ENCODE measurements around the gene GRID2.

The GRID2 gene

DNA sequence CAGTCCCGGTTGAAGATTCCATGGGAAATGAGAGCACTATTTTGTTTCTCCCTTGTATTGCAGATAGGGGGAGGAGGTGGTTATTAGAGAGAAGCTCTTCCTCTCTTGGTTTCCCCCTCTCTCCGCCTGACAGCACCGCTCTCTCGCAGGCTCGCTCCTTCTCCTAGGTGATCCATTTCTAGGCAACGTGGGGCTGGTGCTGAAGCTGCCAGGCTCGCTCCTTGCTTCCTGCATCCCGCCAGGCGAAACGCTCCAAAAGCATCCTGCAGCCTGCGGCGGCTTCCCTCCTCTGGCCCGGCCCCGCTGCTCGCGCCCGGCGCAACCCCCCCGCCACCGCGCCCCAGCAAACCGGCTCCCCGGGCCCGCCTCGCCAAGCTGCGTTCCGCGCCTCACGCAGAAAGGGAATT, at the start of gene GRID2:
GRID2 (plus strand) TSS at position 346 of the 407 bp plus-strand sequence.
- H3K9ac ChIP-seq (ENCODE audit: low read length): no peak within 1 kb of the TSS
- no peak within 1 kb of the TSS for H3K27ac ChIP-seq (ENCODE audit: low read depth, low read length)
- peaks cover 13% of the 10 kb centered on the region for H3K27me3 ChIP-seq (ENCODE audit: control insufficient read depth, insufficient read depth, low read length)
- peaks cover 2% of the 10 kb centered on the region for H3K4me1 ChIP-seq (ENCODE audit: control insufficient read depth, insufficient read depth, low read length)
- no peaks in the 10 kb centered on the region for H3K36me3 ChIP-seq (ENCODE audit: control insufficient read depth, insufficient read depth, low read length)
- H3K4me3 ChIP-seq (ENCODE audit: low read length): peak within 1 kb of the TSS; percentile 48

- no peaks in the 10 kb centered on the region for H3K27me3 ChIP-seq (ENCODE audit: control insufficient read depth, insufficient read depth, low read length)
- no peak overlapping the region for H3K9ac ChIP-seq (ENCODE audit: low read length)
- H3K4me1 ChIP-seq (ENCODE audit: control insufficient read depth, insufficient read depth, low read length): no peaks in the 10 kb centered on the region
- no peaks in the 10 kb centered on the region for H3K36me3 ChIP-seq (ENCODE audit: control insufficient read depth, insufficient read depth, low read length)
- H3K27ac ChIP-seq (ENCODE audit: low read depth, low read length): no peak overlapping the region
- no peak overlapping the region for H3K4me3 ChIP-seq (ENCODE audit: low read length)
Measured at GRCh38 chr4:92253986-92254671, 49.6 kb upstream of the GRID2 start.

GRCh38 chr4:92254767-92255442, 48.9 kb upstream of the GRID2 start:
- no peaks in the 10 kb centered on the region for H3K36me3 ChIP-seq (ENCODE audit: control insufficient read depth, insufficient read depth, low read length)
- no peaks in the 10 kb centered on the region for H3K4me1 ChIP-seq (ENCODE audit: control insufficient read depth, insufficient read depth, low read length)
- H3K27me3 ChIP-seq (ENCODE audit: control insufficient read depth, insufficient read depth, low read length): no peaks in the 10 kb centered on the region
- no peak overlapping the region for H3K4me3 ChIP-seq (ENCODE audit: low read length)
- H3K9ac ChIP-seq (ENCODE audit: low read length): no peak overlapping the region
- no peak overlapping the region for H3K27ac ChIP-seq (ENCODE audit: low read depth, low read length)

DNA sequence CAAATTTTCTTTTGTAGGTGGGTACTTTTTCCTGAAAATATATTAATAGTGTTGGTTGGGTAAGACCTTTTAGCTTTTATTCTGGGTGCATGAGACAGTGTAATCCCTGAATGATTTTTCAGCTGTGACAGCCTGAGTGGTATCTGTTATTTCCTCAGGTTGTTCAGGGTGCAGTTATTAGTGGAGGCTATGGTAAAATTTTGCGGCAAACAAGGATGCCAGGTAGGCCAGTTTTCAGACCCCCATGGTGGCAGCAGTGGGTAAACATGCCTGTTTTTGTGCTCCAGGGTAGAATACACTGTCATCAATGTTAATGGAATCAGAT, 47.9 kb upstream of the GRID2 start:
- Histone ChIP-seq H3K27ac (ENCODE audit: low read depth, low read length) (no peak overlapping the region), H3K27me3 (ENCODE audit: control insufficient read depth, insufficient read depth, low read length) (no peaks in the 10 kb centered on the region), H3K9ac (ENCODE audit: low read length) (no peak overlapping the region), H3K4me3 (ENCODE audit: low read length) (no peak overlapping the region), H3K4me1 (ENCODE audit: control insufficient read depth, insufficient read depth, low read length) (no peaks in the 10 kb centered on the region), H3K36me3 (ENCODE audit: control insufficient read depth, insufficient read depth, low read length) (no peaks in the 10 kb centered on the region)

GRCh38 chr4:92257931-92258857, 45.6 kb upstream of the GRID2 start:
- no peak overlapping the region for H3K9ac ChIP-seq (ENCODE audit: low read length)
- no peaks in the 10 kb centered on the region for H3K36me3 ChIP-seq (ENCODE audit: control insufficient read depth, insufficient read depth, low read length)
- no peaks in the 10 kb centered on the region for H3K4me1 ChIP-seq (ENCODE audit: control insufficient read depth, insufficient read depth, low read length)
- no peaks in the 10 kb centered on the region for H3K27me3 ChIP-seq (ENCODE audit: control insufficient read depth, insufficient read depth, low read length)
- no peak overlapping the region for H3K4me3 ChIP-seq (ENCODE audit: low read length)
- H3K27ac ChIP-seq (ENCODE audit: low read depth, low read length): no peak overlapping the region

GRCh38 chr4:92261256-92261655, 42.5 kb upstream of the GRID2 start:
- no peak overlapping the region for H3K4me3 ChIP-seq (ENCODE audit: low read length)
- H3K27ac ChIP-seq (ENCODE audit: low read depth, low read length): no peak overlapping the region
- H3K27me3 ChIP-seq (ENCODE audit: control insufficient read depth, insufficient read depth, low read length): no peaks in the 10 kb centered on the region
- H3K36me3 ChIP-seq (ENCODE audit: control insufficient read depth, insufficient read depth, low read length): no peaks in the 10 kb centered on the region
- no peak overlapping the region for H3K9ac ChIP-seq (ENCODE audit: low read length)
- H3K4me1 ChIP-seq (ENCODE audit: control insufficient read depth, insufficient read depth, low read length): no peaks in the 10 kb centered on the region

GRCh38 chr4:92262371-92262770, 41.4 kb upstream of the GRID2 start:
- no peaks in the 10 kb centered on the region for H3K4me1 ChIP-seq (ENCODE audit: control insufficient read depth, insufficient read depth, low read length)
- no peak overlapping the region for H3K27ac ChIP-seq (ENCODE audit: low read depth, low read length)
- H3K36me3 ChIP-seq (ENCODE audit: control insufficient read depth, insufficient read depth, low read length): no peaks in the 10 kb centered on the region
- no peak overlapping the region for H3K4me3 ChIP-seq (ENCODE audit: low read length)
- H3K27me3 ChIP-seq (ENCODE audit: control insufficient read depth, insufficient read depth, low read length): no peaks in the 10 kb centered on the region
- no peak overlapping the region for H3K9ac ChIP-seq (ENCODE audit: low read length)

DNA sequence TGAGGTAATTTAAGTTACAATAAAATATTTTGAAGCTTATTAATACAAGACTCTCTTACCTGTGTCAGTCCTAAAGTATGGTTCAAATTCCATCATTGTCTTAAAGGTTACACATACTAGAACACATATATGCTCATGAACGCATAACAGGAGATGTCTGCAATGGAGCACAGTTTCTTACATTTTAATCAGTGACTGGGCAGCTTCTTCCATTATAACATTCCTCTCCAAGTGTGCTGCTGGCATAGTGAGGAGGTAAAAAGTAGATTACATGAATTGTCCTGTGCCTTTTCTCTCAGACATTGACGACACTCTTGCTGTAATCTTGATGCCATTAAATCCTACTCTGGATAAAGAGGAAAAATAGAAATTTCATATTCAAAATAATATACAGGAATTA, 40.8 kb upstream of the GRID2 start:
- Histone ChIP-seq H3K4me3 (ENCODE audit: low read length) (no peak overlapping the region), H3K27ac (ENCODE audit: low read depth, low read length) (no peak overlapping the region), H3K36me3 (ENCODE audit: control insufficient read depth, insufficient read depth, low read length) (no peaks in the 10 kb centered on the region), H3K4me1 (ENCODE audit: control insufficient read depth, insufficient read depth, low read length) (no peaks in the 10 kb centered on the region), H3K9ac (ENCODE audit: low read length) (no peak overlapping the region), H3K27me3 (ENCODE audit: control insufficient read depth, insufficient read depth, low read length) (no peaks in the 10 kb centered on the region)

DNA sequence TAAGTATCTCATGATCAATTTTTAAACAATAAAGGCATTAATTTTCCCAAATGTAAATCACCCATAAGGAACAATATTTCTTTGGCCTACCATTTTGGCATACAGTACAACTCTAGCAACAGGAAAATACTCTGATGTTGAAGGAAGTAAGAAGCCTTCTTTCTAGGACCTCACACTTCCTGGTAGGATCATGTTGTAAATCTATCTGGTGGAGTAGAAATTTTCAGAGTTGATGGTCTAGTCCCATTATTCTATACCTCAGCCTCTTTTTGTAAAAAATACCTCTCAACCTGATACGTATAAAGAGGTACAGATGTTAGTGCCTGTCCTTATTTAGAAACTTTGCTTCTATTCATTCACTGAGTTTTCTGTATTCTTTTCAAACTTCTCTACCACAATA, 40.2 kb upstream of the GRID2 start:
- H3K36me3 ChIP-seq (ENCODE audit: control insufficient read depth, insufficient read depth, low read length): no peaks in the 10 kb centered on the region
- H3K27me3 ChIP-seq (ENCODE audit: control insufficient read depth, insufficient read depth, low read length): no peaks in the 10 kb centered on the region
- no peak overlapping the region for H3K4me3 ChIP-seq (ENCODE audit: low read length)
- H3K4me1 ChIP-seq (ENCODE audit: control insufficient read depth, insufficient read depth, low read length): no peaks in the 10 kb centered on the region
- H3K27ac ChIP-seq (ENCODE audit: low read depth, low read length): no peak overlapping the region
- no peak overlapping the region for H3K9ac ChIP-seq (ENCODE audit: low read length)

DNA sequence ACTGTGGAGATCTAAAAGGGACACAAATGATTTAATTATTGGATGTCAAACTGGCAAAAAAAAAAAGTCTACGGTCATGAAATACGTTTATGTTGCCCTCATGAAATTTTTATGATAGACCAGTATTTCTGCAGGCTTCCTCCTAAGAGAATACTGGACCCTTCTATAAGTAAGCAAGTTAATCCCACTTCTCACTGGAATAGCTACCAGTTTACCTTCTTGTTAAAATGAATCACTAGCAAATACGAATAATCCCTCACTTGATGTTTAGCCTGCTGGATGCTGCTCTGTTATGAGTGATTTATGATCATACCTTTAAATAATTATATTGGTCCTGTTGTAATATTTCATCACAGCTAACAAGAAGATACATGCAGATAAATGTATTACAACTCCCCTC, 39.6 kb upstream of the GRID2 start:
- no peaks in the 10 kb centered on the region for H3K4me1 ChIP-seq (ENCODE audit: control insufficient read depth, insufficient read depth, low read length)
- no peak overlapping the region for H3K4me3 ChIP-seq (ENCODE audit: low read length)
- H3K36me3 ChIP-seq (ENCODE audit: control insufficient read depth, insufficient read depth, low read length): no peaks in the 10 kb centered on the region
- H3K9ac ChIP-seq (ENCODE audit: low read length): no peak overlapping the region
- no peaks in the 10 kb centered on the region for H3K27me3 ChIP-seq (ENCODE audit: control insufficient read depth, insufficient read depth, low read length)
- no peak overlapping the region for H3K27ac ChIP-seq (ENCODE audit: low read depth, low read length)

DNA sequence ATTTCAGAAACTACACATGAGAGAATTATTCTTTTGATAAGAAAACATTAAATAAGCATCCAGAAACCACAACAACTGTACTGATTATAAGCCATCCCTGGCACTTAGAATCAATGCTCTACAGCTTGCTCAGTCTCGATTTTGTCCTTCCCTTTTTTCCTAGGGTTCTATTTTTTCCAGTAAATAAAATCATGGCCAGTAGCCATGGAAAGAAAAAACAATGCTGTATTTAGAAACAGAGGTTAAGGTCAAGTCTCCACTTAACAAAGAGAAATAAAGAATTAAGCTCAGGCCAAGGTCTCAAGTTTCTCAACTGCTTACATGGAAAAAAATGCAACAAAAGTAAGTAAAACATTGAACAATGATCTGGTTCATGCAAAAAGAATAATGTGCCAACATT, 38.7 kb upstream of the GRID2 start:
- Histone ChIP-seq H3K4me1 (ENCODE audit: control insufficient read depth, insufficient read depth, low read length) (no peaks in the 10 kb centered on the region), H3K27me3 (ENCODE audit: control insufficient read depth, insufficient read depth, low read length) (no peaks in the 10 kb centered on the region), H3K9ac (ENCODE audit: low read length) (no peak overlapping the region), H3K27ac (ENCODE audit: low read depth, low read length) (no peak overlapping the region), H3K4me3 (ENCODE audit: low read length) (no peak overlapping the region), H3K36me3 (ENCODE audit: control insufficient read depth, insufficient read depth, low read length) (no peaks in the 10 kb centered on the region)

GRCh38 chr4:92265798-92266197, 38.0 kb upstream of the GRID2 start:
- no peak overlapping the region for H3K9ac ChIP-seq (ENCODE audit: low read length)
- no peaks in the 10 kb centered on the region for H3K27me3 ChIP-seq (ENCODE audit: control insufficient read depth, insufficient read depth, low read length)
- H3K27ac ChIP-seq (ENCODE audit: low read depth, low read length): no peak overlapping the region
- no peaks in the 10 kb centered on the region for H3K4me1 ChIP-seq (ENCODE audit: control insufficient read depth, insufficient read depth, low read length)
- no peaks in the 10 kb centered on the region for H3K36me3 ChIP-seq (ENCODE audit: control insufficient read depth, insufficient read depth, low read length)
- H3K4me3 ChIP-seq (ENCODE audit: low read length): no peak overlapping the region
